HepG2 (cell line): Measurements from ENCODE around the gene SESN3. TPM values are rescaled to one million over a fixed set of nuclear protein-coding genes. Genes with fewer than 3 reads are reported as not detected.

Experiments used
- ATAC-seq: fragments of 200-7000 bp; cut with Tn5 transposase; 3 replicates; pipeline ENCODE4 v1.9.1; 2020; ENCODE audit warnings: mild to moderate bottlenecking, moderate library complexity
- BruUV-seq: library from RNA; stranded (reverse); fragments of 400-500 nt; replicated peaks from 2 replicates; lab custom pipeline; 2021; lab: Mats Ljungman, UMichigan
- CTCF ChIA-PET: fragments of 300-600 bp; formaldehyde crosslinking; extraction: SDS; loops from one replicate; lab custom pipeline; 2021; ENCODE audit warnings: low total read pairs, inconsistent platforms, low intra/inter-chr PET ratio; lab: Yijun Ruan, JAX
- POLR2A ChIA-PET: fragments of 350-600 bp; sonication (Branson Sonifier 250); formaldehyde crosslinking; loops from one replicate; lab custom pipeline; 2020; ENCODE audit warnings: antibody characterized with exemption, inconsistent platforms; lab: Yijun Ruan, JAX
- DNase-seq: peaks from one replicate; pipeline ENCODE4 v3.0.0-alpha.2; 2015; ENCODE audit warnings: low spot score
- FAIRE-seq: peaks from 3 replicates; lab custom pipeline; 2011; peaks lifted over from hg19 to GRCh38; lab: Jason Lieb, UNC
- H2AFZ ChIP-seq: one replicate; pipeline ENCODE4 v1.6.1; 2011; ENCODE audit warnings: low read length, inconsistent platforms
- H3K27ac ChIP-seq: fragments of 300-600 bp; 3 replicates; pipeline ENCODE4 v1.8.0; 2011; ENCODE audit warnings: mixed run types, mild to moderate bottlenecking, mixed read lengths, low read length, inconsistent platforms; ENCODE audit not compliant: insufficient read depth; ENCODE audit errors: extremely low read length
- H3K27me3 ChIP-seq, 2 experiments: fragments of 200-600 bp in 1 of 2; 2 replicates in 1 of 2; 3 replicates in 1 of 2; pipeline versions ENCODE4 v1.6.0 to v1.8.0; 2011; ENCODE audit warnings: low read length in 2 of 2, mild to moderate bottlenecking in 2 of 2, moderate library complexity in 2 of 2, inconsistent platforms in 1 of 2; ENCODE audit not compliant: insufficient read depth in 2 of 2, control insufficient read depth in 1 of 2
- H3K36me3 ChIP-seq, 2 experiments: fragments of 200-600 bp in 1 of 2; replicated peaks in 1 of 2; 2 replicates in 1 of 2; 3 replicates in 1 of 2; pipeline versions ENCODE4 v1.5.1 to v1.8.0; 2011; ENCODE audit warnings: low read length in 2 of 2, inconsistent platforms in 1 of 2; ENCODE audit not compliant: insufficient read depth in 2 of 2, control insufficient read depth in 1 of 2
- H3K4me1 ChIP-seq: 2 replicates; pipeline ENCODE4 v1.5.1; 2012; ENCODE audit warnings: low read length, inconsistent platforms; ENCODE audit not compliant: insufficient read depth
- H3K4me2 ChIP-seq: 2 replicates; pipeline ENCODE4 v1.6.0; 2011; ENCODE audit warnings: low read depth, low read length, inconsistent platforms
- H3K4me3 ChIP-seq, 3 experiments: fragments of 200-600 bp in 1 of 3; sonication (generic), shearing (Covaris generic) in 1 of 3; replicated peaks in 1 of 3; 2 replicates each; pipeline ENCODE4 v1.5.1; 2011 to 2016; ENCODE audit warnings: low read length in 3 of 3, inconsistent platforms in 2 of 3, low read depth in 2 of 3, mild to moderate bottlenecking in 2 of 3, control low read depth in 1 of 3, mixed read lengths in 1 of 3; ENCODE audit not compliant: insufficient read depth in 1 of 3
- H3K79me2 ChIP-seq: one replicate; pipeline ENCODE4 v1.6.1; 2011; ENCODE audit warnings: low read length, inconsistent platforms; ENCODE audit not compliant: insufficient read depth
- H3K9ac ChIP-seq: 2 replicates; pipeline ENCODE4 v1.6.0; 2011; ENCODE audit warnings: mild to moderate bottlenecking, low read depth, low read length, inconsistent platforms; ENCODE audit not compliant: insufficient read depth
- H3K9me3 ChIP-seq: 2 replicates; pipeline ENCODE4 v1.5.1; 2012; ENCODE audit warnings: mild to moderate bottlenecking, low read length
- H4K20me1 ChIP-seq: 2 replicates; pipeline ENCODE4 v1.6.0; 2011; ENCODE audit warnings: inconsistent platforms, mild to moderate bottlenecking, low read length, moderate library complexity; ENCODE audit not compliant: insufficient read depth
- ATF3 ChIP-seq: sonication (generic); formaldehyde crosslinking; IDR thresholded peaks from 2 replicates; pipeline ENCODE4 v1.4.0; 2020; ENCODE audit warnings: missing genetic modification reagents
- HDAC6 ChIP-seq: fragments of 200-600 bp; sonication (generic); IDR thresholded peaks from 2 replicates; pipeline ENCODE4 v1.7.0; 2017; ENCODE audit warnings: mild to moderate bottlenecking, antibody characterized with exemption, low read length, low read depth
- HOXA5 ChIP-seq: sonication (generic); formaldehyde crosslinking; IDR thresholded peaks from 2 replicates; pipeline ENCODE4 v1.4.0; 2020; ENCODE audit warnings: missing genetic modification reagents
- POGZ ChIP-seq: sonication (generic); formaldehyde crosslinking; IDR thresholded peaks from 2 replicates; pipeline ENCODE4 v1.4.0; 2020; ENCODE audit warnings: mild to moderate bottlenecking, missing genetic modification reagents
- THAP8 ChIP-seq: sonication (generic); formaldehyde crosslinking; IDR thresholded peaks from 2 replicates; pipeline ENCODE4 v1.5.1; 2020; ENCODE audit warnings: missing genetic modification reagents, mild to moderate bottlenecking, borderline replicate concordance
- ZFP36 ChIP-seq: fragments of 150-350 bp; IDR thresholded peaks from 2 replicates; pipeline ENCODE4 v1.6.1; 2018; ENCODE audit warnings: borderline replicate concordance, low read length, low read depth; ENCODE audit not compliant: partially characterized antibody
- ZNF235 ChIP-seq: sonication (generic); formaldehyde crosslinking; IDR thresholded peaks from 2 replicates; pipeline ENCODE4 v1.8.1; 2023; ENCODE audit warnings: mild to moderate bottlenecking, missing genetic modification reagents, borderline replicate concordance
- ZNF337 ChIP-seq: sonication (generic); formaldehyde crosslinking; IDR thresholded peaks from 2 replicates; pipeline ENCODE4 v1.5.1; 2020; ENCODE audit warnings: missing genetic modification reagents, low read depth, mild to moderate bottlenecking, borderline replicate concordance
- ZNF350 ChIP-seq: sonication (generic); formaldehyde crosslinking; IDR thresholded peaks from 2 replicates; pipeline ENCODE4 v1.4.0; 2020; ENCODE audit warnings: mild to moderate bottlenecking, low read depth, missing genetic modification reagents, borderline replicate concordance
- ZNF607 ChIP-seq: sonication (generic); formaldehyde crosslinking; IDR thresholded peaks from 2 replicates; pipeline ENCODE4 v1.5.1; 2020; ENCODE audit warnings: missing genetic modification reagents, mild to moderate bottlenecking, borderline replicate concordance
- ZNF674 ChIP-seq: sonication (generic); formaldehyde crosslinking; IDR thresholded peaks from 2 replicates; pipeline ENCODE4 v1.5.0; 2020; ENCODE audit warnings: low read depth, mild to moderate bottlenecking, missing genetic modification reagents
- WGBS: methylation state at CpG from one replicate; pipeline ENCODE4 v1.1.6; 2017; ENCODE audit warnings: low lambda C conversion rate; 5-methylcytosine and 5-hydroxymethylcytosine counted together
- in situ Hi-C: cut with HindIII; loops from 2 replicates; pipeline ENCODE4 v1.10.0; 2017; ENCODE audit warnings: low pct_unique_long_range_greater_than_20kb; ENCODE audit not compliant: extremely low pct_ligation_motif_present
- intact Hi-C: fragments of 100-400 bp; cut with micrococcal nuclease; formaldehyde crosslinking; loops from one replicate; pipeline ENCODE4 v1.10.0; 2022; ENCODE audit not compliant: unreplicated experiment
- polyA plus RNA-seq, 8 experiments: library from polyadenylated mRNA; depleted of rRNA in 3 of 8; stranded (reverse) in 7 of 8; unstranded in 1 of 8; fragments of >200 nt; fragmentation: Illumina TruSeq in 4 of 8; extraction: Trizol in 4 of 8; gene quantifications; 2 replicates each; pipeline versions ENCODE4 v1.2.1 to v1.2.3, GENCODE V29; 2011 to 2016; ENCODE audit warnings: low read depth in 4 of 8, missing spikeins in 1 of 8, mixed read lengths in 1 of 8; ENCODE audit not compliant: insufficient read depth in 1 of 8
- total RNA-seq, 5 experiments: library from RNA; depleted of rRNA; stranded (reverse); fragments of >200 nt; fragmentation: Illumina TruSeq; extraction: Trizol; gene quantifications; 2 replicates each; pipeline ENCODE4 v1.2.3, GENCODE V29; 2016; ENCODE audit warnings: low read depth in 1 of 5

SESN3 gene
- total and polyA plus RNA-seq, 2 of the 13 experiments (the other 11 are each of a cell fraction or from before 2014, with no cell fraction given): 0.53 to 0.86 TPM

GRCh38 chr11:95247127-95247684 is 16.2 kb upstream of the SESN3 start:
- BruUV-seq: no TSS peak

More at GRCh38 chr11:95247127-95247684, 16.2 kb upstream of the SESN3 start:
- ChIA-PET POLR2A (no interaction called here), CTCF (no interaction called here)
- Histone ChIP-seq H3K4me1 (0 out of 2 replicates have a peak, but pooled peaks cover under 1% of the 10 kb centered on the region), H3K27me3 (no peaks in the 10 kb centered on the region), H3K27ac (no peak overlapping the region), H2AFZ (no peak overlapping the region), H3K9me3 (no peaks in the 10 kb centered on the region), H4K20me1 (no peaks in the 10 kb centered on the region), H3K36me3 (no peaks in the 10 kb centered on the region), H3K4me2 (no peak overlapping the region), H3K4me3 (no peak overlapping the region), H3K79me2 (no peaks in the 10 kb centered on the region), H3K9ac (no peak overlapping the region)
- in situ Hi-C loops (loop anchor here (25.0 kb wide), 1 partner anchor 160 kb away; the partner anchor contains the start of gene ENDOD1), intact Hi-C loops (no loop called here)
- ATAC-seq: no peak
- WGBS: 5% methylated on average over 1 of the region's 1 CpG
- TF ChIP-seq HOXA5 (CRISPR knock-in tag): no peak
- no peak for TF ChIP-seq HDAC6
- TF ChIP-seq POGZ (CRISPR knock-in tag): no peak
- no peak for TF ChIP-seq ATF3
- TF ChIP-seq ZNF607: no peak
- TF ChIP-seq ZNF337 (CRISPR knock-in tag): no peak
- no peak for TF ChIP-seq THAP8 (CRISPR knock-in tag)
- no peak for TF ChIP-seq ZFP36
- TF ChIP-seq ZNF674 (CRISPR knock-in tag): no peak
- no peak for TF ChIP-seq ZNF235 (CRISPR knock-in tag)
- no peak for TF ChIP-seq ZNF350 (CRISPR knock-in tag)
- FAIRE-seq: no peak
- DNase-seq: no peak
